Measurements from ENCODE around the gene MEAK7. TPM values are rescaled to one million over a fixed set of nuclear protein-coding genes. Genes with fewer than 3 reads are reported as not detected.

The MEAK7 gene
- total RNA-seq, 1 experiment from 2014 or later, result 21.5 TPM

GRCh38 chr16:84537491-84538151 is 33.2 kb upstream of the MEAK7 start:
- H3K23ac ChIP-seq (ENCODE audit: insufficient read length, low read depth, low read length), result no peak overlapping the region
- no peak overlapping the region for H2AFZ ChIP-seq (ENCODE audit: low read length)
- no peak for TF ChIP-seq CTCF (conservative IDR thresholded peaks at IDR 0.05)
- H3K9me3 Mint-ChIP-seq, result no peaks in the 10 kb centered on the region
- H3K4me3 Mint-ChIP-seq, result no peak overlapping the region
- no peak overlapping the region for H2BK15ac ChIP-seq (ENCODE audit: low read depth, low read length)
- H4K5ac ChIP-seq (ENCODE audit: insufficient read length, low read depth, low read length), result no peak overlapping the region
- H2BK120ac ChIP-seq (ENCODE audit: low read depth, low read length, poor library complexity, severe bottlenecking), result no peak overlapping the region
- H3K4me2 ChIP-seq (ENCODE audit: insufficient read depth, insufficient read length, low read length), result no peak overlapping the region
- H4K8ac ChIP-seq (replicated peaks; ENCODE audit: insufficient read length, low read depth, low read length), result no peak overlapping the region
- no peak overlapping the region for H2AK5ac ChIP-seq (ENCODE audit: insufficient read length, low read length)
- no peaks in the 10 kb centered on the region for H3K27me3 ChIP-seq (ENCODE audit: insufficient read depth, low read length)
- H3K14ac ChIP-seq (ENCODE audit: insufficient read depth, low read length), result no peak overlapping the region
- H3K56ac ChIP-seq (ENCODE audit: insufficient read length, low read depth, low read length), result no peak overlapping the region
- H2BK5ac ChIP-seq (ENCODE audit: insufficient read length, low read length), result no peak overlapping the region
- no peaks in the 10 kb centered on the region for H3K79me2 ChIP-seq (ENCODE audit: insufficient read depth, low read length)
- H4K20me1 ChIP-seq (ENCODE audit: control insufficient read depth, insufficient read depth, insufficient read length), result no peaks in the 10 kb centered on the region
- no peak for DNase-seq
- no peaks in the 10 kb centered on the region for H3K79me1 ChIP-seq (ENCODE audit: insufficient read depth, low read depth, low read length, poor library complexity, severe bottlenecking)
- H3K9me3 ChIP-seq (ENCODE audit: control insufficient read depth, low read depth, low read length), result no peaks in the 10 kb centered on the region
- H3K27ac ChIP-seq (ENCODE audit: insufficient read length, low read depth, low read length), result no peak overlapping the region
- no peaks in the 10 kb centered on the region for H3K36me3 Mint-ChIP-seq (ENCODE audit: insufficient read depth in 1 of 3, low read depth in 3 of 3)
- no peak overlapping the region for H2BK20ac ChIP-seq (ENCODE audit: low read depth, low read length, poor library complexity, severe bottlenecking)
- no peak overlapping the region for H4K91ac ChIP-seq (ENCODE audit: insufficient read length, low read depth, low read length)
- no peaks in the 10 kb centered on the region; the same call in 1 of the 2 replicates for H3K27me3 Mint-ChIP-seq (ENCODE audit: low read depth)
- H3T11ph ChIP-seq (ENCODE audit: low read length), result no peak overlapping the region
- H3K4me1 ChIP-seq (ENCODE audit: insufficient read depth, low read length), result peaks cover 14% of the 10 kb centered on the region
- H3K9ac ChIP-seq (ENCODE audit: extremely low read depth, insufficient read length, low read length), result no peak overlapping the region
- H3K18ac ChIP-seq (ENCODE audit: insufficient read length, low read depth, low read length), result no peak overlapping the region
- no peak overlapping the region for H2BK12ac ChIP-seq (ENCODE audit: insufficient read length, low read depth, low read length)
- peak overlapping the region in 1 of 3 experiments; percentile 35; a peak in 1 of 7 replicates for H3K27ac Mint-ChIP-seq
- WGBS (ENCODE audit: extremely low coverage, insufficient read length, low lambda C conversion rate), result no CpG with 5 or more reads among the region's 11 CpGs
- H3K4me1 Mint-ChIP-seq, result peaks cover 28 to 36% of the 10 kb centered on the region in 2 experiments
- no peaks in the 10 kb centered on the region for H3K23me2 ChIP-seq (ENCODE audit: insufficient read length, low read depth, low read length, poor library complexity, severe bottlenecking)
- no peak overlapping the region for H3K4ac ChIP-seq (ENCODE audit: low read depth, low read length)
